Body of pancreas (tissue), 4 donors: Measurements from ENCODE around the gene NHP2. TPM values are rescaled to one million over a fixed set of nuclear protein-coding genes. Genes with fewer than 3 reads are reported as not detected.
A peak's percentile ranks its signal among the peaks of the same experiment; 100 is the strongest.

Experiments
- ATAC-seq: fragments of 150-250 bp; one replicate; pipeline ENCODE4 v1.9.1; 2016
- DNase-seq, 4 donors: peaks; one replicate each; pipeline ENCODE4 v3.0.0-alpha.2; 2019
- H3K27ac ChIP-seq, 4 donors: fragments of 200-600 bp; sonication (generic); 1 replicate in 3 of 4; 2 replicates in 1 of 4; pipeline versions ENCODE4 v1.5.1 to v1.6.1; 2016 to 2019; ENCODE audit warnings: mild to moderate bottlenecking in 1 of 4, mixed read lengths in 1 of 4, moderate library complexity in 1 of 4
- H3K27me3 ChIP-seq, 2 donors: fragments of 200-600 bp; sonication (generic); one replicate each; pipeline ENCODE4 v1.6.0; 2016; ENCODE audit warnings: mild to moderate bottlenecking in 1 of 2
- H3K36me3 ChIP-seq, 2 donors: fragments of 200-600 bp; sonication (generic); replicated peaks in 1 of 2; 2 replicates each; pipeline ENCODE4 v1.5.1; 2016; ENCODE audit warnings: low read depth in 2 of 2; ENCODE audit not compliant: insufficient read depth in 1 of 2
- H3K4me1 ChIP-seq: fragments of 200-600 bp; sonication (generic); one replicate; pipeline ENCODE4 v1.6.0; 2016
- H3K4me3 ChIP-seq, 2 donors: fragments of 200-600 bp; sonication (generic); 1 replicate in 1 of 2; 2 replicates in 1 of 2; pipeline ENCODE4 v1.5.1; 2016 to 2019
- H3K9me3 ChIP-seq, 3 donors: fragments of 200-600 bp; sonication (generic); 1 replicate in 2 of 3; 2 replicates in 1 of 3; pipeline ENCODE4 v1.5.1; 2016
- CTCF ChIP-seq, 7 experiments: fragments of 450-650 bp in 4 of 7; fragments of 200-600 bp in 3 of 7; sonication (generic) in 3 of 7; IDR thresholded peaks; one replicate each; pipeline ENCODE4 v1.5.1; 2016 to 2019; ENCODE audit warnings: antibody characterized with exemption in 7 of 7
- POLR2A ChIP-seq, 3 donors: fragments of 450-650 bp; IDR thresholded peaks; one replicate each; pipeline ENCODE4 v1.6.1; 2016; ENCODE audit warnings: antibody characterized with exemption in 3 of 3, mild to moderate bottlenecking in 2 of 3
- WGBS, 2 donors: methylation state at CpG; one replicate each; pipeline ENCODE4 v1.1.5; 2017; 5-methylcytosine and 5-hydroxymethylcytosine counted together
- intact Hi-C: fragments of 100-400 bp; cut with DNase I; formaldehyde crosslinking; loops from one replicate; pipeline ENCODE4 v1.15.1; 2023
- total RNA-seq, 2 donors: library from RNA; depleted of rRNA; stranded (reverse); fragments of >200 nt; gene quantifications; one replicate each; pipeline ENCODE4 v1.1.0, GENCODE V29; 2016

The NHP2 gene
- total RNA-seq, 2 donors from 2014 or later = 63.9 to 80.2 TPM

GRCh38 chr5:178113841-178114324 lies 39.8 kb downstream of the NHP2 start:
- no peaks in the 10 kb centered on the region for H3K36me3 ChIP-seq
- no peak for DNase-seq
- H3K9me3 ChIP-seq = no peaks in the 10 kb centered on the region
- WGBS, 2 donors = 1 to 11% methylated on average over 6 to 33 of the region's 41 CpGs
- intact Hi-C loops = no loop called here
- H3K27ac ChIP-seq = no peak overlapping the region
- H3K4me3 ChIP-seq = peak overlapping the region in 1 of 2 donors; percentile 25
- ATAC-seq = no peak
- peaks cover 15% of the 10 kb centered on the region for H3K4me1 ChIP-seq
- H3K27me3 ChIP-seq = peaks cover 0 to 8% of the 10 kb centered on the region in 2 donors
- TF ChIP-seq POLR2A (IDR thresholded peaks at IDR 0.05) (no peak), CTCF (IDR thresholded peaks at IDR 0.05) (no peak)

- Histone ChIP-seq H3K27ac (no peak within 1 kb of the TSS), H3K36me3 (no peaks in the 10 kb centered on the region), H3K9me3 (no peaks in the 10 kb centered on the region), H3K27me3 (peaks cover 0 to 8% of the 10 kb centered on the region in 2 donors), H3K4me1 (peaks cover 15% of the 10 kb centered on the region), H3K4me3 (peak within 1 kb of the TSS in 1 of 2 donors; percentile 25)
- peak; percentile 42 to 79 (median 72) for DNase-seq
- WGBS, 2 donors = 1 to 5% methylated on average over 29 to 65 of the region's 96 CpGs
- intact Hi-C loops = no loop called here
- peak; percentile 74 for ATAC-seq
- peak in 1 of 7 experiments; percentile 6 for TF ChIP-seq CTCF (IDR thresholded peaks at IDR 0.05)
- TF ChIP-seq POLR2A (IDR thresholded peaks at IDR 0.05) = no peak
Measured at GRCh38 chr5:178113141-178113787, 40.4 kb downstream of the NHP2 start, which contains the start of gene N4BP3. TSS of gene N4BP3 (plus strand) at chr5:178113532. CDS start at chr5:178119584, 6,052 bp downstream.

GRCh38 chr5:178112545-178112944 lies 41.1 kb downstream of the NHP2 start:
- intact Hi-C loops = no loop called here
- ATAC-seq (no peak), DNase-seq (no peak)
- peaks cover 15% of the 10 kb centered on the region for H3K4me1 ChIP-seq
- H3K36me3 ChIP-seq = no peaks in the 10 kb centered on the region
- no peak overlapping the region for H3K4me3 ChIP-seq
- H3K9me3 ChIP-seq = no peaks in the 10 kb centered on the region
- no peak overlapping the region for H3K27ac ChIP-seq
- H3K27me3 ChIP-seq = peaks cover 0 to 8% of the 10 kb centered on the region in 2 donors
- 76 to 79% methylated on average over 5 of the region's 5 CpGs for WGBS, 2 donors
- TF ChIP-seq CTCF (IDR thresholded peaks at IDR 0.05) (no peak), POLR2A (IDR thresholded peaks at IDR 0.05) (no peak)

- 35 to 36% methylated on average over 3 of the region's 3 CpGs for WGBS, 2 donors
- intact Hi-C loops = no loop called here
- H3K9me3 ChIP-seq = no peaks in the 10 kb centered on the region
- TF ChIP-seq CTCF (IDR thresholded peaks at IDR 0.05) = no peak
- ATAC-seq (no peak), DNase-seq (no peak)
- H3K27me3 ChIP-seq = peaks cover 0 to 8% of the 10 kb centered on the region in 2 donors
- no peaks in the 10 kb centered on the region for H3K36me3 ChIP-seq
- H3K27ac ChIP-seq = no peak overlapping the region
- H3K4me3 ChIP-seq = no peak overlapping the region
- peaks cover 15% of the 10 kb centered on the region for H3K4me1 ChIP-seq
Measured at GRCh38 chr5:178111925-178112324, 41.8 kb downstream of the NHP2 start.

- Histone ChIP-seq H3K27me3 (peaks cover 0 to 8% of the 10 kb centered on the region in 2 donors), H3K27ac (no peak overlapping the region), H3K4me3 (no peak overlapping the region), H3K4me1 (peaks cover 15% of the 10 kb centered on the region), H3K9me3 (no peaks in the 10 kb centered on the region), H3K36me3 (no peaks in the 10 kb centered on the region)
- ATAC-seq = no peak
- TF ChIP-seq POLR2A (IDR thresholded peaks at IDR 0.05) (no peak), CTCF (IDR thresholded peaks at IDR 0.05) (no peak)
- 69 to 81% methylated on average over 9 of the region's 9 CpGs for WGBS, 2 donors
- intact Hi-C loops = no loop called here
- no peak for DNase-seq
Measured at GRCh38 chr5:178110511-178110910, 43.2 kb downstream of the NHP2 start.
